GM18517 (cell line): ENCODE measurements around the gene SETMAR.
"Not testable (repeated sequence)": the region's sequence is repeated elsewhere in the genome, so short reads cannot be mapped to it uniquely, and the experiment has no call there.

ENCODE experiments used
- ATAC-seq: cut with Tn5 transposase; IDR thresholded peaks from one replicate; pipeline ENCODE4 v1.9.1; 2021; ENCODE audit warnings: mild to moderate bottlenecking, moderate library complexity; ENCODE audit not compliant: unreplicated experiment

Gene SETMAR

GRCh38 chr3:4303187-4304123 is at the start of gene SETMAR:
Gene SETMAR (plus strand): TSS chr3:4303369. CDS start chr3:4303371, 2 bp downstream.
- ATAC-seq, result peak; percentile 94

GRCh38 chr3:4261406-4261805 is 41.8 kb upstream of the SETMAR start:
- ATAC-seq, result no peak

- no peak for ATAC-seq
These were observed 39.1 kb upstream of the SETMAR start for GRCh38 chr3:4264040-4264439.

GRCh38 chr3:4270720-4271119 is 32.4 kb upstream of the SETMAR start:
- ATAC-seq, result peak; percentile 87

GRCh38 chr3:4271834-4272233 is 31.3 kb upstream of the SETMAR start:
- ATAC-seq, result no peak

- no peak for ATAC-seq
These were observed 23.6 kb upstream of the SETMAR start for GRCh38 chr3:4279516-4280105.

- no peak for ATAC-seq
These were observed 21.2 kb upstream of the SETMAR start for GRCh38 chr3:4281991-4282390.

GRCh38 chr3:4284865-4285264 is 18.3 kb upstream of the SETMAR start:
- ATAC-seq, result no peak

- ATAC-seq, result no peak
These were observed 14.1 kb upstream of the SETMAR start for GRCh38 chr3:4289044-4289443.

- peak; percentile 84 for ATAC-seq
These were observed 12.8 kb upstream of the SETMAR start for GRCh38 chr3:4290272-4290893.

GRCh38 chr3:4292301-4292700 is 10.9 kb upstream of the SETMAR start:
- no peak for ATAC-seq

GRCh38 chr3:4294616-4295327 is 8.4 kb upstream of the SETMAR start:
- ATAC-seq, result no peak

- not testable (repeated sequence) for ATAC-seq
These were observed 6.7 kb upstream of the SETMAR start for GRCh38 chr3:4296454-4296853.

GRCh38 chr3:4297486-4297885 is 5.7 kb upstream of the SETMAR start:
- ATAC-seq, result no peak

GRCh38 chr3:4302747-4303146 is 422 bp upstream of the SETMAR start:
- ATAC-seq, result no peak

GRCh38 chr3:4305210-4305609 is 2.0 kb downstream of the SETMAR start:
- not testable (repeated sequence) for ATAC-seq

GRCh38 chr3:4306091-4306490 is 2.9 kb downstream of the SETMAR start:
- ATAC-seq, result no peak

GRCh38 chr3:4306860-4307259 is 3.7 kb downstream of the SETMAR start:
- no peak for ATAC-seq

GRCh38 chr3:4309491-4310128 is 6.4 kb downstream of the SETMAR start:
- ATAC-seq, result no peak

GRCh38 chr3:4310971-4311370 is 7.8 kb downstream of the SETMAR start:
- ATAC-seq, result no peak

GRCh38 chr3:4311496-4311895 is 8.3 kb downstream of the SETMAR start:
- no peak for ATAC-seq
